Measurements from ENCODE around the gene ADGRA1.

- no peak for TF ChIP-seq CTCF (conservative IDR thresholded peaks at IDR 0.05 in 1 of 2, IDR thresholded peaks at IDR 0.05 in 1 of 2; ENCODE audit: low read depth in 1 of 2, low read length in 2 of 2)
- TF ChIP-seq EZH2 (IDR thresholded peaks at IDR 0.05; ENCODE audit: low read length, missing control alignments) = no peak
These were observed 62.5 kb downstream of the ADGRA1 start for GRCh38 chr10:133150226-133150625.
